ENCODE results near the gene CHST2. TPM values are rescaled to one million over a fixed set of nuclear protein-coding genes. Genes with fewer than 3 reads are reported as not detected.

CHST2 gene
- total RNA-seq, 2 donors from 2014 or later = 2.3 to 4.8 TPM

DNA sequence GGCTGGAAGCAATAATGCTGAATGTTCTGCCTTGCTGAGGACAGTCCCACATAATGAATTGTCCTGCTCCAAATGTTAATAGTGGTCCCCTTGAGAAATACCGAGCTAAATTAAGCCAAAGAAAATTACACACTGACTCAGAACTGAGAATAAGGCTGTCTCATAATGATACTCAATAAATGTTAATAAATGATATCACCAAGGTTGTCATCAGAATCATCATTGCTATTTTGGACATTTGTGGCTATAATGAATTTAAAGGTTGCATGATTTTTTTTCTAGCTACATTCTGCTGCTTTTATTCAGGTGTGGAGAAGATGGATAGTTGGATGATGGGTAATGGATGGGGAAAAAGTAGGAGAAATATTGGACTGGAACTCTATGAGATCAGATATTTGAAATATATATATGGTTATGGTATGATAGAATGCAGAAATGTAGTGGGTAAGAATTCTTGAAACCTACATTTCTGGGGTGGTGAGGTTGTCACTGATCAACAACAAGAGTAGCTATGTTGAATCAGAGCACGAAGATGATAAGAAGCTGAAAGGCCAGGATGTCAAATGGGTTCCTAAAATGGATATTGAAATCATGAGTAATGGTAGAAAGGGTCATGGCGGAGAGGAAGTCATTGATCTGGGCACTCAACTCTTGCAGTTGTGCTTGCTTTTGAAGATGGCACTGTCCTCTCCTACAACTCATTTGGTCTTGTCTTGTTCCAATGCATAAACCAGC lies 12.8 kb downstream of the CHST2 start:
- Histone ChIP-seq H3K4me1 (no peaks in the 10 kb centered on the region), H3K36me3 (no peaks in the 10 kb centered on the region), H3K27me3 (no peaks in the 10 kb centered on the region), H3K4me3 (no peak overlapping the region), H3K27ac (no peak overlapping the region), H3K9me3 (no peaks in the 10 kb centered on the region)
- no peak for DNase-seq (ENCODE audit: low spot score)
- TF ChIP-seq, protein P1, sequence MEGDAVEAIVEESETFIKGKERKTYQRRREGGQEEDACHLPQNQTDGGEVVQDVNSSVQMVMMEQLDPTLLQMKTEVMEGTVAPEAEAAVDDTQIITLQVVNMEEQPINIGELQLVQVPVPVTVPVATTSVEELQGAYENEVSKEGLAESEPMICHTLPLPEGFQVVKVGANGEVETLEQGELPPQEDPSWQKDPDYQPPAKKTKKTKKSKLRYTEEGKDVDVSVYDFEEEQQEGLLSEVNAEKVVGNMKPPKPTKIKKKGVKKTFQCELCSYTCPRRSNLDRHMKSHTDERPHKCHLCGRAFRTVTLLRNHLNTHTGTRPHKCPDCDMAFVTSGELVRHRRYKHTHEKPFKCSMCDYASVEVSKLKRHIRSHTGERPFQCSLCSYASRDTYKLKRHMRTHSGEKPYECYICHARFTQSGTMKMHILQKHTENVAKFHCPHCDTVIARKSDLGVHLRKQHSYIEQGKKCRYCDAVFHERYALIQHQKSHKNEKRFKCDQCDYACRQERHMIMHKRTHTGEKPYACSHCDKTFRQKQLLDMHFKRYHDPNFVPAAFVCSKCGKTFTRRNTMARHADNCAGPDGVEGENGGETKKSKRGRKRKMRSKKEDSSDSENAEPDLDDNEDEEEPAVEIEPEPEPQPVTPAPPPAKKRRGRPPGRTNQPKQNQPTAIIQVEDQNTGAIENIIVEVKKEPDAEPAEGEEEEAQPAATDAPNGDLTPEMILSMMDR (IDR thresholded peaks at IDR 0.05) = no peak

DNA sequence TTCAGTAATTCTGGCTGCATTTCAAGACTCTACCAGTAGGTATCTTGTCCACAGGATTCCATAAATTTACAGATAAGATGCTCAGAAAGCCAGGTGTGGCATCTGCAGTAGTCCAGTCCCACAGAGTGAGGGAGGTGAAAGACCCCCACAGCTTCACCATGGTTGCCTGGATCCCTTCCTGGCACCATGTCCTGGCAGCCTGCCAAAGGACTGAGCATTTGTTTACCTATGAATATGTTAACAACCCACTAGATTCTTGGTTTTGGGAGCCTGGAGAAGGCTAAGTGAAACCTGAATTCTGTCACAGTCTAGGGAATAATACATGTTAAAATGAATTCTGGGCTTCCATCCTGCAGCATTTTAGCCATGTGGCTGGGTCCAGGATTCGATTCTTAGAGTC lies 14.9 kb downstream of the CHST2 start:
- no peaks in the 10 kb centered on the region for H3K9me3 ChIP-seq
- no peaks in the 10 kb centered on the region for H3K27me3 ChIP-seq
- peaks cover 0 to 4% of the 10 kb centered on the region in 2 donors for H3K4me1 ChIP-seq
- H3K27ac ChIP-seq = no peak overlapping the region
- TF ChIP-seq, protein P1 (IDR thresholded peaks at IDR 0.05) = no peak
- DNase-seq (ENCODE audit: low spot score) = no peak
- no peaks in the 10 kb centered on the region for H3K36me3 ChIP-seq
- H3K4me3 ChIP-seq = no peak overlapping the region

DNA sequence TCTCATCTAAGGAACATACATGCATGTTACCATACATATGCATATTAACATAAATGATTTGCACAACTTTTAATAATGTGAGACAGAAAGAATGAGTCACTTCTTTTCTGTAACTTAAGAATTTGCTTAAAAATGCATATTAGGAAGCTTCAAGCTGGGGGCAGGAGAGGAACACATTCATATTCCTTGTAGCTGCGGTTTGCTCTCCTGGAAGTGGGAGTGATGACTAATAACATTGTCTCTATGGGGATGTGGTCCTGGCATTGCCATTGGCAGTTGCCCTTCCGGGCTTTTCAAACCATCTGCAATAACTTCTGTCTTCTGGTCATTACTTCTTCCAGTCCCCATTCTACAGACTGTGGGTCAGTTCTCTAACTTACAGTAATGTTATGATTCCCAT lies 15.6 kb downstream of the CHST2 start:
- TF ChIP-seq, protein P1 (IDR thresholded peaks at IDR 0.05) = no peak
- no peaks in the 10 kb centered on the region for H3K9me3 ChIP-seq
- DNase-seq (ENCODE audit: low spot score) = no peak
- no peak overlapping the region for H3K27ac ChIP-seq
- peaks cover 0 to 7% of the 10 kb centered on the region in 2 donors for H3K4me1 ChIP-seq
- no peak overlapping the region for H3K4me3 ChIP-seq
- no peaks in the 10 kb centered on the region for H3K27me3 ChIP-seq
- H3K36me3 ChIP-seq = no peaks in the 10 kb centered on the region

DNA sequence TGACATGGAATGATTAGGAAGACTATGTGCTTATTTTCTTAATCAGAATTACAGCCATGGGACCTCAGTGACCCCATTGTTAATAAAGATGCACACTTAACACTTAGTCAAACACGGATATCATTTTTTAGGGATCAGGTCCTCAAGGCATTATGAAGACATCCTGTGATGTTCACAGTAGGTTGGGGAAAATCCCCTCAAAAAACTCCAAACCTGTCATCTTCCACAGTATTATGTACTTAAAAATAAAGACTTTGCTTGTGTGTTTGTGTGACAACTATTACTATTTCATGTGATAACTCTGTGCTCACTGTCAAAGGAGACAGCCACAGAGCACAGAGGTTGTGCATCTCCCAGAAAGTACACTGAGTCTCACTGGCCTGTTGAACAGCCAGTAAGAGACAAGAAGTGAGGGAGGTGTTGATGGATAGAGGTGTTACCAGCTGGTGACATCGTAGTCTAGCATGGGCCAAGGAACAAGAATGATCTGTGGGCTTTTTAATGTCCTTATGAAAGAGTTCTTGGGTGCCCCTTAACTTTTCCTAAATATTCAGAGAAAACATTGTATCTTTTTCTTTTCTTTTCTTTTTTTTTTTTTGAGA lies 18.0 kb downstream of the CHST2 start:
- TF ChIP-seq, protein P1 (IDR thresholded peaks at IDR 0.05) = no peak
- no peak for DNase-seq (ENCODE audit: low spot score)
- H3K27me3 ChIP-seq = no peaks in the 10 kb centered on the region
- H3K27ac ChIP-seq = no peak overlapping the region
- no peaks in the 10 kb centered on the region for H3K36me3 ChIP-seq
- H3K4me3 ChIP-seq = no peak overlapping the region
- peaks cover 0 to 7% of the 10 kb centered on the region in 2 donors for H3K4me1 ChIP-seq
- peaks cover 0 to 6% of the 10 kb centered on the region in 2 donors for H3K9me3 ChIP-seq

DNA sequence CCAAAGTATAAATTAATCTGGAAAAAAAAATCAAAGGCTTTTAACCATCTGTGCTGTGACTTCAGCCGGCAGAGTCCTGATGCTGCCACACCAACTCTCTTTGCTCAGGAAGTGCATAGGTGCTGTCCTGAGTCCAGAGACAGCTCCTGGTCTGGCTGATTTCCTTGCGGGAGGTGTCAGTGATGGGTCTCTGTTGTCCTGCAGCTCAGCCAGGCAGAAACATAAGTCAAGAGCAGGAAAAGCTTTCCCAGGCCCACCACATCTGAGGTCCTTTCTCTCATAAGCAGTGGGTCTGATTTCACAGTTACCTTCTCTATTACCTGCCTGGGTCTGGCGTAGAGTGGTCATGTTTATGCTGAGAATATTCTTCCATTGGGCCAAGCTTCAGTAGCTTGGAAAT lies 19.4 kb downstream of the CHST2 start:
- H3K27ac ChIP-seq = no peak overlapping the region
- H3K27me3 ChIP-seq = no peaks in the 10 kb centered on the region
- TF ChIP-seq, protein P1 (IDR thresholded peaks at IDR 0.05) = no peak

More for the DNA sequence above, 19.4 kb downstream of the CHST2 start:
- H3K36me3 ChIP-seq = no peaks in the 10 kb centered on the region
- no peak for DNase-seq (ENCODE audit: low spot score)
- no peak overlapping the region for H3K4me3 ChIP-seq
- peaks cover 0 to 7% of the 10 kb centered on the region in 2 donors for H3K4me1 ChIP-seq
- H3K9me3 ChIP-seq = peaks cover 0 to 6% of the 10 kb centered on the region in 2 donors
